Astrocyte (in vitro differentiated cells and primary cell): Measurements from ENCODE around the gene RPL34.

Experiments
- CTCF ChIP-seq: IDR thresholded peaks from 2 replicates; pipeline ENCODE4 v1.5.1; 2011; ENCODE audit warnings: low read depth, mild to moderate bottlenecking, inconsistent platforms, low read length, moderate library complexity; ENCODE audit not compliant: insufficient read depth
- EZH2 ChIP-seq: IDR thresholded peaks from 2 replicates; pipeline ENCODE4 v1.6.1; 2012; ENCODE audit warnings: mild to moderate bottlenecking, low read length, inconsistent platforms; ENCODE audit not compliant: insufficient read depth

- TF ChIP-seq CTCF (no peak), EZH2 (no peak)
These were observed 8.0 kb upstream of the RPL34 start for GRCh38 chr4:108612365-108612764.
